T-helper 1 cell treated with Interleukin-12 subunit alpha and Interleukin-12 subunit beta and Interleukin-4 antibody, amounts not matched to agents 30 μg/mL and 1 μg/mL, for 36 hours (primary cell): ENCODE measurements around the gene SMAD2.
"Not testable (repeated sequence)": the region's sequence is repeated elsewhere in the genome, so short reads cannot be mapped to it uniquely, and the experiment has no call there.

Experiments used
- H3K27ac Mint-ChIP-seq: one replicate; pipeline ENCODE4 v1.8.0; 2021; ENCODE audit warnings: mild to moderate bottlenecking, mixed read lengths
- H3K27me3 Mint-ChIP-seq: one replicate; pipeline ENCODE4 v1.8.0; 2021; ENCODE audit warnings: low read depth, mixed read lengths
- H3K36me3 Mint-ChIP-seq: one replicate; pipeline ENCODE4 v1.8.0; 2021; ENCODE audit warnings: low read depth, mixed read lengths
- H3K4me1 Mint-ChIP-seq: one replicate; pipeline ENCODE4 v1.8.0; 2021; ENCODE audit warnings: low read depth, mixed read lengths
- H3K4me3 Mint-ChIP-seq: one replicate; pipeline ENCODE4 v1.8.0; 2021; ENCODE audit warnings: mild to moderate bottlenecking, moderate library complexity, mixed read lengths
- H3K9me3 Mint-ChIP-seq: one replicate; pipeline ENCODE4 v1.8.0; 2021; ENCODE audit warnings: mixed read lengths

SMAD2 gene

DNA sequence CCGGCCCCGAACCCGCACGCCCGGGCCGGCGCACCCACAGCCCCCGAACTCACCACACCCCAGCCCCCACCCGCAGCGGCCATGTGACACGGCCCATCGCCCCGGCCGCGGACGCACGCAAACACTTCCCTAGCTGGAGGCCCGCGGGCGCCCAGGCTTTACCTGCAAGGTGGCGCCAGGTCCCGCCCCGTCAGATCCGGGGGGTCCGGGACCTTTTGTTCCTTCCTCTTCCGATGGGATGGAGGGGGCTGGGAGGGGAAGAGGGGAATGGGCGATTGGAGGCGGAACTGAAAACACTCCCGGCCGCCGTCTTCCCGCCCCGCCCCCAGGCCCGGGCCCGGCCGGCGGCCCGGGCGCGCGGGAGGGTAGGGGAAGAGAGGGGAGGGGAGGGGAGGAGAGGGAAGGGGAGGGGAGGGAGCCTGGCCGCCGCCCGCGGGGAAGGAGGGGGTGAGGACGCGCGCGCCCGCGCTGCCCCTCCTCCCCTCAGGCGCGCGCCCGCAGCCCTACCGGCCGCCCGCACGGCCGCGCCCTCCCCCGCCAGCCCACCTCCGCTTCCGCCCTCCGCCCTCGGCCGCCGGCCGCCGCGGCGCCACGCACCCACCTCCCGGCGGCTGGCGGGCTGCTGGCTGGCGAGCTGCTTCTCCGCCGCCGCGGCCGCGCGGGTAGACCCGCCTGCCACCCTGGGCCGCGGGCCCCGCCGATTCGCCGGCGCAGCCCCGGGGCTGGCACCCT lies at the start of gene SMAD2:
SMAD2 (minus strand) TSS at position 461 of the 732 bp plus-strand sequence. CDS start 33,903 bp downstream, outside the sequence.
- Mint-ChIP-seq H3K4me1 (peaks cover 41% of the 10 kb centered on the region), H3K4me3 (peak within 1 kb of the TSS; percentile 83), H3K27me3 (peaks cover 18% of the 10 kb centered on the region), H3K36me3 (peaks cover 15% of the 10 kb centered on the region), H3K9me3 (no peaks in the 10 kb centered on the region), H3K27ac (peak within 1 kb of the TSS; percentile 80)

DNA sequence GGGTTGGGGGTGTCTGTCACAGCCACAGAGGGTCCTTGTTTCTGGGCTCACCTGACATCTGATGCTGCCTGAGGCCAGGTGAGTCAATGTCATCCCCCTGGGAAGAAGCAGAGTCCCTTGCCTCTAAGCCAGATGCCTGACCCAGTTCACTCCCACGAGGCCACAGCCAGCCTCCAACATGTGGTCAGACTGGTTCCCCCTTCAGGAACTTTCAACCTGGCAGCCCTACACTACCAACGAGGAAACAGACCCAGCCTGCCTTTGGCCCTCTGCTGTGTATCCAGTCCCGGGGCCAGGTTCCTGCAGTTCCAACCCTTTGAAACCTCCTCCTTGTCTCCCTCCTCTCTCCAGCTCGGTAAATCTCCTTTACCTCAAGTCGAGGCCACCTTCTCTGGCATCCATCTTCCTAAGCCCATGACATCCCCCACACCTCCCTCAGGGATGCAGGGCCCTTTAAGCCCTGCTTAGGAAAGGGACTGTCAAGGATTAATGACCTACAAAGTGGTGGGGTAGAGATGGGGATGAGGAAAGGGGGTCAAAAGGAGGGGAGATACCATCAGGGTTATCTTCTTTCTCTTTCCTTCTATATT lies 49.2 kb upstream of the SMAD2 start:
- Mint-ChIP-seq H3K4me3 (no peak overlapping the region), H3K27me3 (peaks cover 8% of the 10 kb centered on the region), H3K36me3 (no peaks in the 10 kb centered on the region), H3K27ac (no peak overlapping the region), H3K9me3 (no peaks in the 10 kb centered on the region), H3K4me1 (no peaks in the 10 kb centered on the region)

DNA sequence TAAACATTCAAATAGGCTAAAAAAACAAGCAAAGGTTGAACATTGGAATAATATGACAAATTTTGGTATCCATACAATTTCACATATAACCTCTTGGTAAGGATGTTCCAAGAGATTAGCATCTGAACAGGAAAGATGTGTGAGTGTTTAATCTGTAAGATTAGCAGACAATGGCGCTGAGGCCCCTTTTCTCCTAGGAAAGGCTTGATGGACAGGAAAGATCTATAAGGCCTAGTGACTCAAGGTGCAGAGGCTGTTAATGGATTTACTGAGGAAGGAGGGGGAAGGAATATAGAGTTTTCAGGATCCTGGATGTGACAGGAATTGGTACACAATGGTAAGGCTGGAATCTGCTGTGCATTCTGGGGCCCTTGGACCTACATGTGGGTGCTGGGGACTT lies 48.1 kb upstream of the SMAD2 start:
- Mint-ChIP-seq H3K27ac (no peak overlapping the region), H3K4me3 (no peak overlapping the region), H3K4me1 (no peaks in the 10 kb centered on the region), H3K36me3 (no peaks in the 10 kb centered on the region), H3K9me3 (no peaks in the 10 kb centered on the region), H3K27me3 (peaks cover 15% of the 10 kb centered on the region)

DNA sequence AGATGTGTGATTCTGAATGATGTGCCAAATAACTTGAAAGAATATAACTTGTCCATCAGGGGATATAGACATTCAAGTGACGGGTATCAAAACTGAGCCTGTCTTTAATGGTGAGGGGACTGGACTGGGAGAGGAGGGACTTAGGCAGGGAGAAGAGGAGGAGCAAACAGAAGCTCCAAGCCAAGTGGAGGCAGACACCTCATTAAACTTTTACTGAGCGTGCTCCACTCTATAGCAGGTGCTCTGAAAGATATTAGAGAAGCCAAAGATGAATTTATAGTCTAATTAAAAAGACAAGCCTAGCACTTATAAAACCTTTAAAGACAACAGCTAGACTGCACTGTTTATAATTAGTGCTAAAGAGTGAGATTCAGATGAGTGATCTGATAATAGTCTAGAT lies 47.7 kb upstream of the SMAD2 start:
- Mint-ChIP-seq H3K36me3 (no peaks in the 10 kb centered on the region), H3K27ac (no peak overlapping the region), H3K4me1 (no peaks in the 10 kb centered on the region), H3K4me3 (no peak overlapping the region), H3K27me3 (peaks cover 18% of the 10 kb centered on the region), H3K9me3 (no peaks in the 10 kb centered on the region)

DNA sequence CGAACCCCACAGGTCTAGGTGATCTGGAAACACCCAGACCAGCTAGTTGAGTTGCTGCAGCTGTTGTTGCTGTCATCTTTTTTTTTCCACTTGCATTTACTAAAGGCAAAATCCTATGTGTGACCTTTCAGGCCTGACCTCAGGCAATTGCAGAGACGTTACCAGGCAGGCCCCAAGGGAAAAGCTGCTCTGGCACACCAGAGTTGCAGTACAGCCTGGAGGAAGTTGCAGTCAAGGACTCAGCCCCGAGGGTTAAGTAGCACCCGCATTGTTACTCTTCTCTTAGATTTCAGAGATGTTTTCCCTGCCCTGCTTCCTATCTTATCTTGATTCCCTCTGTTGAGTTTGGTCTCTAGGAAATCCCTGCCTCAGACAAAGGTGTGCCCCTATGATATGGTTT lies 45.2 kb upstream of the SMAD2 start:
- Mint-ChIP-seq H3K4me1 (no peaks in the 10 kb centered on the region), H3K9me3 (no peaks in the 10 kb centered on the region), H3K4me3 (no peak overlapping the region), H3K36me3 (no peaks in the 10 kb centered on the region), H3K27ac (no peak overlapping the region), H3K27me3 (peaks cover 35% of the 10 kb centered on the region)

DNA sequence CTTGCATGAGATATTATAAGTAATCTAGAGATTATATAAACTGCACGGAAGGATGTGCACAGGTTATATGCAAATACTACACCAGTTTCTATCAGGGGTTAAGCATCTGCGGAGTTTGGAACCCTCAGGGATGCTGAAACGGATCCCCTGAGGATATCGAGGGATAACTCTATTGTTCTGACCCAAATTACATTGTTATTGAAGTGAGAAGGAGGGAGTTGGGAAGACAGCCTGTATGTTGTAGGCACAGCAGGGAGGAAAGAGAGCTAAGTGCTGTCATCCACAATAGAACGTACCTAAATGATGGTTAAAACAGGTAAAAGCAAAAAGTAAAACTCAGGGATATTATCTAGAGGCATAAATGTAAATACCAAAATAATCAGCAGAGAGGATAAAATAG lies 44.6 kb upstream of the SMAD2 start:
- Mint-ChIP-seq H3K9me3 (no peaks in the 10 kb centered on the region), H3K4me1 (no peaks in the 10 kb centered on the region), H3K4me3 (no peak overlapping the region), H3K36me3 (no peaks in the 10 kb centered on the region), H3K27me3 (peaks cover 35% of the 10 kb centered on the region), H3K27ac (no peak overlapping the region)

DNA sequence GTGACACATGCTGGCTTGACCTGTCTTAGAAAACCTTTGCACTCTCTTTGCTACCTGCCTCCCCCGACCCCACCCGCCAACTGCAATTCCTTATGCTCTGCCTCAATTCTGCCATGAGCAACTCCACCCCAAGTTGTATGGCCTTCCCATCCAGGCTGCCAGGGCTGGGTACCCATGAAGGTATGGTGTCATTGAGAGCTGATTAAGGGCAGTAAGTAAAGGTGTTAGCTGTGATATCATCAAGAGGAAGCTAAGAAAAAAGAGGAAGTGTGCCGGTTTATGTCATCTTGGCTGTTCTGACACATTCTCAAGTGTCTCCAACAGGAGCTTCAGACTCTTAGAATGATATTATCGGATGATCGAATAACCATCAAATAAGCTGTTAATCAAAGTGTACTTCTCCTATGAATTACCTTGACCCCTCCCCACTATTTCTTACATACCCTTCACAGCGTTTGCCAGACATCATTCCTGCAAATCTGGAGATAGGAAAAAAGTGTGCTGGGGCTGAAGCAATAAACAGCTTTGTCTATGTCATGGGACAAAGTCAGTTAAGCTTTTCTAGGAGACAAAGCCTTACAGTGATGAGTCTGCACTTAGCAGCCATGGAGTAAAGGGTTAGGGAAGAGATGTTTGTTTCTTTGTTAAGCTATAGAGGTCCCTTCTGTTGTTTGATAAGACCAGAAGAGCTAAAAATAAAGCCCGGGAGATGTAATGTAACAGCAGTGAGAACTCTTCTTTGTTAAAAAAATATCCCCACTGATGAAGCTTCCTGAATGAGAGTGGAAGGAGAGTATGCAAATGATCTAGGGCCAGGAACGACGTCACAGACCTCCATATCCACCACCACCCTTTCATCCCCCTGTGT lies 40.4 kb upstream of the SMAD2 start:
- Mint-ChIP-seq H3K9me3 (no peaks in the 10 kb centered on the region), H3K36me3 (no peaks in the 10 kb centered on the region), H3K27me3 (peaks cover 26% of the 10 kb centered on the region), H3K27ac (no peak overlapping the region), H3K4me1 (no peaks in the 10 kb centered on the region), H3K4me3 (no peak overlapping the region)

DNA sequence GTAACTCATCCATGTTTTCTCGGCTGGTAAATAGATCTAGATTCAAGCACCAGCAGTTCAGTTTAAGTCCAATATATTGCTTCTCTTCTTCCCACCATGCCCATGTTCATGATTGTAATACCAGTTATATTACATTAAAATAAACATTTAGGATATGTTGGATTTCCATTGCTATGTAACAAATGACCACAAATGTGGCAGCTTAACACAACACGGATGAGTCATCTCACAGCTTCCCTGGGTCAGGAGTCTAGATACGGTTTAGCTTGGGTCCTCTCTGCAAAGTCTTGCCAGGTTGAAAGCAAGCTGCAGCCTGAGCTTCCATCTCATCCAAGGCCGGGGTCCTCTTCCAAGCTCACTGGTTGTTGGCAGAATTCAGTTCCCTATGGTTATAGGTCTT lies 39.4 kb upstream of the SMAD2 start:
- no peak overlapping the region for H3K4me3 Mint-ChIP-seq
- H3K27me3 Mint-ChIP-seq, result peaks cover 26% of the 10 kb centered on the region
- no peaks in the 10 kb centered on the region for H3K9me3 Mint-ChIP-seq
- no peaks in the 10 kb centered on the region for H3K36me3 Mint-ChIP-seq
- no peaks in the 10 kb centered on the region for H3K4me1 Mint-ChIP-seq
- H3K27ac Mint-ChIP-seq, result no peak overlapping the region

DNA sequence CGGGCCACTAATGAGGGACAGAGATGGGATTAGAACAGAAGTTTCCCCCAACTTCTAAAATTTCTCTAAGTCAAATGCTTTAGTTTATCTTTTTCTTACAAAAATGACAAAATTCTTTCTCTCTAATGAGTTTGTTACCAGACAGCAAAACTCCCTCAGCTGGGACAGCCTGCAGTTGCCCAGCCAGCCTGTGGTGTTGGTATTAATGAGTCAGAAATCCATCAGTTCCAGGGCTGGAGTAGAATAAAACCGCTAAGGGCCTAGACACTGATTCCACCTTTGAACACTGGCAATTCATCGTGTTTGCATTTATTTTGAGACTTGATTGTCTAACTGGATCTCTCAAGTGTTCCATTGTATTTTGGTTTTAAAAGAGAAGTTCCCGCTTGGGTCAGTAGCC lies 38.3 kb upstream of the SMAD2 start:
- no peaks in the 10 kb centered on the region for H3K9me3 Mint-ChIP-seq
- no peak overlapping the region for H3K27ac Mint-ChIP-seq
- peaks cover 21% of the 10 kb centered on the region for H3K27me3 Mint-ChIP-seq
- no peak overlapping the region for H3K4me3 Mint-ChIP-seq
- no peaks in the 10 kb centered on the region for H3K4me1 Mint-ChIP-seq
- no peaks in the 10 kb centered on the region for H3K36me3 Mint-ChIP-seq

DNA sequence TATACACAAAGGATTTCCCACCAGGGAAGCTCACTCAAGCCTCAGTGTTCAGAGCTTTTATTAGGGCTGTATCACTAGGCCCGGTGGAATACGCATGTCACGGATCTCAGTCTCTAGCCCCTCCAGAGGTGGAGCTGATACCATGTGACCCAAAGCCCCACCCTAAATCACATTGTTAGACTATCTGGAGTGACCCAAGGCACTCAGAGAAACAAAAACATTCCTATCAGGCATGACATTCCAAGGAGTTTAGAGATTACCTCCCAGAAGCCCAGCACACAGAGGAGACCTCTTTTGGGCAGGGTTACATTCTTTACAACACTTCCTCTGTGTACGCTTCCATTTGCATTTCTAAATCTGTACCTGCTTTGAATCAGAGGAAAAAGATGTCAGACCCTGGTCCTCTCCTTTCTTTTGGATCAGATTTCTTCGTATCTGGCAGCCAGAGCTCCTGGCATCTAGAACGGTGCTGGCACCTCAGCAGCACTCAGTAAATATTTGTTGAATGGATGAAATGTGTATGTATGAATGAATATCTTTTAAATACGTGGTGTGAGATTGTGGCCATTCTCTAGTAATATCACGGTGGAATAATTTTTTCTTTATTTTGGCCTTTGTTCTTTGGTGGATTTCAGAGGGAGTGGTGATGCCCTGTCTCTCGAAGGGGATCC lies 37.7 kb upstream of the SMAD2 start:
- peaks cover 2% of the 10 kb centered on the region for H3K9me3 Mint-ChIP-seq
- H3K36me3 Mint-ChIP-seq, result no peaks in the 10 kb centered on the region
- H3K27me3 Mint-ChIP-seq, result peaks cover 16% of the 10 kb centered on the region
- no peaks in the 10 kb centered on the region for H3K4me1 Mint-ChIP-seq
- no peak overlapping the region for H3K4me3 Mint-ChIP-seq
- H3K27ac Mint-ChIP-seq, result no peak overlapping the region

DNA sequence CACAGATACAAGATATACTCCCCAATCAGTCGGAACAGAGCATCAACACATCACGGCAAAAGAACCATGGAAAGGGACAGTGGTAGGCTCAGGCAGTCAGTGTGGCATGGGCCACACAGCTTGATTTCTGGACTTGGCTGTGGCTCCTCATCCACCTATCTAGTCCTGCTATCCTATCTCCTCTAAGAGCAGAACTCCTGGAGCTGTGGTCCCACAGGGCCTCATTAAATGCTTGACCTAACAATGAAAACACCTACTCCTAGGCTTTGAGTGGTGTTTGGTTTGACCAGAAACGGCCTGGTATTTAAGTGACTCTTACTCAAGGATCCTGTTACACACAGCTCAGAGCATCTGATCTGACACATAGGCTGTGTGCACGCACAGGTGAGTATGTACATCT lies 33.6 kb upstream of the SMAD2 start:
- H3K4me1 Mint-ChIP-seq, result no peaks in the 10 kb centered on the region
- peaks cover 10% of the 10 kb centered on the region for H3K27me3 Mint-ChIP-seq
- H3K9me3 Mint-ChIP-seq, result peaks cover 29% of the 10 kb centered on the region
- peaks cover 3% of the 10 kb centered on the region for H3K36me3 Mint-ChIP-seq
- H3K4me3 Mint-ChIP-seq, result no peak overlapping the region
- H3K27ac Mint-ChIP-seq, result no peak overlapping the region

DNA sequence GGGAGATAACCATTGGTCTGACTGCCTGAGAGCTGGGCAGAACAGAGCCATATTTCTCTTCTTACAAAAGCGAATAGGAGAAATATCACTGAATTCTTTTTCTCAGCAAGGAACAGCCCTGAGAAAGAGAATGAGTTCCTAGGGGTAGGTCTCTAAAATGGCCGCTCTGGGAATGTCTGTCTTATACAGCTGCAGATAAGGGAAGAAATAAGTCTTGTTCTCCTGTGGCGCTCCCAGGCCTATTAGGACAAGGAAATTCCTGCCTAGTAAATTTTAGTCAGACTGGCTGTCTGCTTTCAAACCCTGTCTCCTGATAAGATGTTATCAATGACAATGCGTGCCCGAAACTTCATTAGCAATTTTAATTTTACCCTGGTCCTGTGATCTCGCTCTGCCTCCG lies 30.5 kb upstream of the SMAD2 start:
- not testable (repeated sequence) for H3K4me3 Mint-ChIP-seq, H3K36me3 Mint-ChIP-seq, H3K27ac Mint-ChIP-seq, H3K4me1 Mint-ChIP-seq
- Mint-ChIP-seq H3K9me3 (peaks cover 29% of the 10 kb centered on the region), H3K27me3 (peaks cover 19% of the 10 kb centered on the region)

DNA sequence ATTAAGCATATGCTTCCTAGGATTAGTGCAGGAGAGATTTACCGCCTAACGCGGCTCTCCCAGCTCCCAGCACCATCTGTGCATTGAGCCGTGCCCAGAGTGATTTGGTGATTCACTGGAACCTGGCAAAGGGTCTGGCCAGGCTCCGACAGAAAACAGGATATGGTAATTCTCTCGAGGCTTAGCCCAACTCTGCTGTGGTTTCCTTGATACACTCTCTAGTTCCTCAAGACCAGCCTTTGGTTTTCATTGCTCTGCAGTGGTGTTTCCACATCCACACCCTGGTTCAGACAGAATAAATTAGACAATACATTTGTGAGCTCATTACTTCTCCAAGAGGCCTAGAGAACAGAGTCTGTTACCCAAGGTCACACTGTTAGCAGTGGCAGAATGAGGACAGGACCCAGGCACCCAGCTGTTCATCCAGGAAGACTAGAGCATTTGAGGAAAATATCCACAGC lies 23.0 kb upstream of the SMAD2 start:
- peaks cover 1% of the 10 kb centered on the region for H3K36me3 Mint-ChIP-seq
- H3K27me3 Mint-ChIP-seq, result peaks cover 26% of the 10 kb centered on the region
- H3K4me1 Mint-ChIP-seq, result peaks cover 6% of the 10 kb centered on the region
- no peaks in the 10 kb centered on the region for H3K9me3 Mint-ChIP-seq
- H3K27ac Mint-ChIP-seq, result peak overlapping the region; percentile 85
- peak overlapping the region; percentile 43 for H3K4me3 Mint-ChIP-seq

DNA sequence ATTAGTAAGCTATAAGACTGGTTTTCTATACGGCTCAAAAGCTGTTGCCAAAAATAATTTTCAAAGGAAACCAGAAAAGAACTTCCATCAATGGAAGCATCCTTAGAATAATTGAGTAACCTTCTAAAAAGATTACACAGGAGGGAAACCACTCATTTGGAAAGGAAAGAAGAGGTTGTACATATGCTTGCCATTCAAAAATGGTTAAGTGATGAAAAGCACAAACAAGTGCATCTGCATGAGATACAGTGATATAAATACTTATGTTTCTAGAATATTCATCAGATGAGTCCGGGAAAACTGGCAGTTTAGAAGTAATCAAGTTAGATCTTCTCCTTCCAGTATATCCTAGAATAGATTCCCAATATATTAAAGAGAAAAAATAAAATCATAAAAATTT lies 20.1 kb upstream of the SMAD2 start:
- Mint-ChIP-seq H3K27me3 (peaks cover 19% of the 10 kb centered on the region), H3K4me1 (peaks cover 6% of the 10 kb centered on the region), H3K4me3 (no peak overlapping the region), H3K36me3 (peaks cover 1% of the 10 kb centered on the region), H3K27ac (no peak overlapping the region), H3K9me3 (no peaks in the 10 kb centered on the region)
